Endothelial cell of umbilical vein (primary cell): ENCODE data around the gene DAB2. TPM values are rescaled to one million over a fixed set of nuclear protein-coding genes. Genes with fewer than 3 reads are reported as not detected.

Experiments used
- BruUV-seq: library from RNA; stranded (reverse); fragments of 400-500 nt; replicated peaks from 2 replicates; lab custom pipeline; 2021; lab: Mats Ljungman, UMichigan
- CTCF ChIA-PET: fragments of 300-600, 350-600 bp; sonication (Branson Sonifier 250); formaldehyde crosslinking; loops from one replicate; lab custom pipeline; 2021; ENCODE audit warnings: antibody characterized with exemption, inconsistent platforms; lab: Charles Lee
- POLR2A ChIA-PET: fragments of 300-600, 350-600 bp; sonication (Branson Sonifier 250); formaldehyde crosslinking; loops from one replicate; lab custom pipeline; 2021; ENCODE audit warnings: antibody characterized with exemption, inconsistent platforms; lab: Charles Lee
- DNase-seq: peaks from one replicate; pipeline ENCODE4 v3.0.0-alpha.2; 2011; ENCODE audit warnings: low read depth, low spot score
- FAIRE-seq: peaks from 2 replicates; lab custom pipeline; 2011; peaks lifted over from hg19 to GRCh38; lab: Jason Lieb, UNC
- H2AFZ ChIP-seq: 2 replicates; pipeline ENCODE4 v1.6.0; 2012; ENCODE audit warnings: low read depth, low read length, control low read depth, inconsistent platforms
- H3K27ac ChIP-seq: 2 replicates; pipeline ENCODE4 v1.5.1; 2011; ENCODE audit warnings: low read depth, mild to moderate bottlenecking, control low read depth, low read length, moderate library complexity; ENCODE audit not compliant: insufficient read depth
- H3K27me3 ChIP-seq, 2 experiments: 2 replicates each; pipeline versions ENCODE4 v1.6.0 to v1.6.1; 2011; ENCODE audit warnings: low read length in 2 of 2, mixed read lengths in 1 of 2; ENCODE audit not compliant: control insufficient read depth in 2 of 2, insufficient read depth in 2 of 2
- H3K36me3 ChIP-seq, 2 experiments: 2 replicates in 1 of 2; 3 replicates in 1 of 2; pipeline ENCODE4 v1.5.1; 2011; ENCODE audit warnings: low read length in 2 of 2, mild to moderate bottlenecking in 1 of 2, moderate library complexity in 1 of 2; ENCODE audit not compliant: control insufficient read depth in 2 of 2, insufficient read depth in 2 of 2; ENCODE audit errors: extremely low read depth in 1 of 2
- H3K4me1 ChIP-seq: 3 replicates; pipeline ENCODE4 v1.5.1; 2011; ENCODE audit warnings: mild to moderate bottlenecking, low read length; ENCODE audit not compliant: control insufficient read depth, insufficient read depth; ENCODE audit errors: extremely low read depth
- H3K4me2 ChIP-seq: 2 replicates; pipeline ENCODE4 v1.6.1; 2011; ENCODE audit warnings: low read length, control low read depth, mixed read lengths; ENCODE audit not compliant: insufficient read depth
- H3K4me3 ChIP-seq, 3 experiments: fragments of 200-600 bp in 1 of 3; sonication (generic), shearing (Covaris generic) in 1 of 3; replicated peaks in 1 of 3; 2 replicates each; pipeline ENCODE4 v1.5.1; 2011 to 2016; ENCODE audit warnings: control low read depth in 3 of 3, low read length in 3 of 3, mild to moderate bottlenecking in 2 of 3, inconsistent platforms in 1 of 3, low read depth in 1 of 3, moderate library complexity in 1 of 3; ENCODE audit not compliant: insufficient read depth in 1 of 3
- H3K79me2 ChIP-seq: 2 replicates; pipeline ENCODE4 v1.6.0; 2012; ENCODE audit warnings: low read length, inconsistent platforms; ENCODE audit not compliant: control insufficient read depth, insufficient read depth
- H3K9ac ChIP-seq: replicated peaks from 2 replicates; pipeline ENCODE3; 2011; ENCODE audit warnings: low read length, control low read depth; ENCODE audit not compliant: insufficient read depth; ENCODE audit errors: extremely low read depth
- H3K9me1 ChIP-seq: replicated peaks from 3 replicates; pipeline ENCODE4 v1.6.0; 2011; ENCODE audit warnings: mild to moderate bottlenecking, low read length; ENCODE audit not compliant: control insufficient read depth, insufficient read depth; ENCODE audit errors: extremely low read depth
- H3K9me3 ChIP-seq: replicated peaks from 2 replicates; pipeline ENCODE4 v1.5.1; 2012; ENCODE audit warnings: low read length, inconsistent platforms; ENCODE audit not compliant: control insufficient read depth, insufficient read depth
- H4K20me1 ChIP-seq: replicated peaks from 2 replicates; pipeline ENCODE3; 2011; ENCODE audit warnings: mild to moderate bottlenecking, low read length; ENCODE audit not compliant: control insufficient read depth, insufficient read depth; ENCODE audit errors: extremely low read depth
- CTCF ChIP-seq, 2 donors: IDR thresholded peaks; 1 replicate in 1 of 2; 2 replicates in 1 of 2; pipeline ENCODE4 v1.5.1; 2011; ENCODE audit warnings: low read length in 2 of 2, mild to moderate bottlenecking in 2 of 2, moderate library complexity in 2 of 2, control low read depth in 1 of 2, inconsistent platforms in 1 of 2, low read depth in 1 of 2; ENCODE audit not compliant: insufficient read depth in 1 of 2; ENCODE audit errors: extremely low read depth in 1 of 2
- EZH2 ChIP-seq: IDR thresholded peaks from 2 replicates; pipeline ENCODE4 v1.6.1; 2012; ENCODE audit warnings: borderline replicate concordance, low read depth, mild to moderate bottlenecking, moderate library complexity, low read length, inconsistent platforms; ENCODE audit not compliant: severe bottlenecking
- FOS ChIP-seq: IDR thresholded peaks from 2 replicates; pipeline ENCODE4 v1.6.1; 2011; ENCODE audit warnings: mild to moderate bottlenecking, low read length, moderate library complexity, borderline replicate concordance; ENCODE audit not compliant: insufficient read depth
- JUN ChIP-seq: IDR thresholded peaks from 2 replicates; pipeline ENCODE4 v1.6.1; 2011; ENCODE audit warnings: borderline replicate concordance, low read depth; ENCODE audit not compliant: insufficient read length, insufficient read depth
- MYC ChIP-seq: IDR thresholded peaks from one replicate; pipeline ENCODE4 v1.6.1; 2011; ENCODE audit warnings: mild to moderate bottlenecking, low read depth, low read length
- POLR2A ChIP-seq: IDR thresholded peaks from 2 replicates; pipeline ENCODE4 v1.6.1; 2012; ENCODE audit warnings: low read depth, mild to moderate bottlenecking, control low read depth, low read length
- POLR2AphosphoS5 ChIP-seq: IDR thresholded peaks from 2 replicates; pipeline ENCODE4 v1.6.1; 2012; ENCODE audit warnings: low read depth, mild to moderate bottlenecking, control low read depth, low read length, moderate library complexity; ENCODE audit not compliant: insufficient read depth
- dilution Hi-C: fragments of 300-500 bp; cut with MboI; formaldehyde crosslinking; loops from one replicate; pipeline ENCODE4 v1.15.0; 2019; ENCODE audit warnings: low sequenced_read_pairs; ENCODE audit not compliant: extremely low pct_ligation_motif_present
- intact Hi-C: fragments of 100-400 bp; cut with micrococcal nuclease; formaldehyde crosslinking; loops from one replicate; pipeline ENCODE4 v1.10.0; 2022
- polyA plus RNA-seq, 4 experiments: library from polyadenylated mRNA; depleted of rRNA in 3 of 4; stranded (reverse) in 3 of 4; unstranded in 1 of 4; fragments of >200 nt; gene quantifications; 2 replicates each; pipeline versions ENCODE4 v1.2.1 to v1.2.3, GENCODE V29; 2011 to 2012; ENCODE audit warnings: missing spikeins in 1 of 4
- total RNA-seq: library from RNA; stranded (reverse); gene quantifications from 2 replicates; pipeline ENCODE4 v1.2.3, GENCODE V29; 2021
- TF ChIP-seq, protein P1 (sequence below): IDR thresholded peaks from 2 replicates; pipeline ENCODE4 v1.6.1; 2011; ENCODE audit not compliant: insufficient read depth, insufficient read length

Gene DAB2
- total and polyA plus RNA-seq, 2 donors (not counting 3 experiments of a cell fraction or from before 2014, with no cell fraction given), result 168 to 283 TPM

- Histone ChIP-seq H3K36me3 (no peaks in the 10 kb centered on the region), H3K9me1 (no peaks in the 10 kb centered on the region), H3K79me2 (no peaks in the 10 kb centered on the region), H3K4me2 (no peak overlapping the region), H3K9me3 (no peaks in the 10 kb centered on the region), H3K27ac (no peak overlapping the region), H3K4me1 (peaks cover 15% of the 10 kb centered on the region), H4K20me1 (no peaks in the 10 kb centered on the region), H3K4me3 (no peak overlapping the region), H2AFZ (no peak overlapping the region), H3K27me3 (no peaks in the 10 kb centered on the region), H3K9ac (no peak overlapping the region)
- dilution Hi-C loops, result no loop called here
- intact Hi-C loops, result no loop called here
- no peak for TF ChIP-seq FOS
- TF ChIP-seq CTCF (IDR thresholded peaks at IDR 0.05; ENCODE audit: extremely low read depth in 1 of 2, insufficient read depth in 1 of 2, low read depth in 1 of 2, low read length in 2 of 2), result no peak
- no peak for TF ChIP-seq POLR2AphosphoS5
- TF ChIP-seq JUN, result no peak
- no peak for TF ChIP-seq EZH2
- TF ChIP-seq, protein P1, sequence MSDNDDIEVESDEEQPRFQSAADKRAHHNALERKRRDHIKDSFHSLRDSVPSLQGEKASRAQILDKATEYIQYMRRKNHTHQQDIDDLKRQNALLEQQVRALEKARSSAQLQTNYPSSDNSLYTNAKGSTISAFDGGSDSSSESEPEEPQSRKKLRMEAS, result no peak
- TF ChIP-seq POLR2A, result no peak
- no peak for TF ChIP-seq MYC
- no TSS peak for BruUV-seq
- CTCF ChIA-PET, result interaction anchor here (1.0 to 1.7 kb wide), 2 partner anchors 12 to 88 kb away, joined by 3 to 4 read pairs; no protein-coding TSS in a partner anchor
- DNase-seq (no peak), FAIRE-seq (no peak)
- POLR2A ChIA-PET, result no interaction called here
These were observed 39.3 kb upstream of the DAB2 start for GRCh38 chr5:39464088-39464487.
